H1 (cell line): ENCODE measurements around the gene CAMSAP1. TPM values are rescaled to one million over a fixed set of nuclear protein-coding genes. Genes with fewer than 3 reads are reported as not detected.

Experiments used
- CTCF ChIA-PET: fragments of 300-600 bp; sonication (Branson Sonifier 250); formaldehyde crosslinking; loops from one replicate; lab custom pipeline; 2021; ENCODE audit not compliant: partially characterized antibody; lab: Charles Lee
- POLR2A ChIA-PET: fragments of 300-600 bp; sonication (Branson Sonifier 250); formaldehyde crosslinking; loops from one replicate; lab custom pipeline; 2021; ENCODE audit warnings: inconsistent platforms; ENCODE audit not compliant: partially characterized antibody; lab: Charles Lee
- DNase-seq, 2 experiments: peaks; one replicate each; pipeline versions ENCODE4 v3.0.0 to v3.0.0-alpha.2; 2010 to 2022; ENCODE audit warnings: low spot score in 2 of 2, low read depth in 1 of 2, mixed read lengths in 1 of 2
- FAIRE-seq: peaks from 2 replicates; lab custom pipeline; 2011; peaks lifted over from hg19 to GRCh38; lab: Jason Lieb, UNC
- H2AFZ ChIP-seq: 2 replicates; pipeline ENCODE4 v1.8.1; 2012; ENCODE audit warnings: low read length, inconsistent platforms
- H2AK5ac ChIP-seq: 2 replicates; pipeline ENCODE4 v1.6.1; 2013; ENCODE audit warnings: low read depth, low read length
- H2BK120ac ChIP-seq: replicated peaks from 2 replicates; pipeline ENCODE3; 2013; ENCODE audit warnings: low read depth, low read length, inconsistent platforms
- H2BK12ac ChIP-seq: 2 replicates; pipeline ENCODE4 v1.6.1; 2013; ENCODE audit warnings: low read depth, low read length
- H2BK15ac ChIP-seq: 2 replicates; pipeline ENCODE4 v1.6.1; 2013; ENCODE audit warnings: low read length
- H2BK20ac ChIP-seq: 2 replicates; pipeline ENCODE4 v1.6.1; 2013; ENCODE audit warnings: low read length
- H2BK5ac ChIP-seq: 2 replicates; pipeline ENCODE4 v1.6.1; 2013; ENCODE audit warnings: low read depth, low read length
- H3K14ac ChIP-seq: 2 replicates; pipeline ENCODE4 v1.6.1; 2013; ENCODE audit warnings: inconsistent platforms; ENCODE audit not compliant: insufficient read length
- H3K18ac ChIP-seq: 2 replicates; pipeline ENCODE4 v1.6.1; 2013; ENCODE audit warnings: low read length; ENCODE audit errors: extremely low read depth
- H3K23ac ChIP-seq: 2 replicates; pipeline ENCODE4 v1.6.1; 2013; ENCODE audit warnings: inconsistent platforms; ENCODE audit not compliant: insufficient read length
- H3K23me2 ChIP-seq: 2 replicates; pipeline ENCODE4 v1.6.1; 2013; ENCODE audit warnings: low read depth, low read length
- H3K27ac ChIP-seq: 2 replicates; pipeline ENCODE4 v1.6.1; 2011; ENCODE audit warnings: low read depth, low read length, inconsistent platforms
- H3K27me3 ChIP-seq, 4 experiments: replicated peaks in 1 of 4; 1 replicate in 1 of 4; 2 replicates in 3 of 4; pipeline versions ENCODE4 v1.6.1 to v1.8.1; 2011 to 2013; ENCODE audit warnings: low read length in 3 of 4, mild to moderate bottlenecking in 3 of 4, inconsistent platforms in 2 of 4, mixed read lengths in 2 of 4, moderate library complexity in 1 of 4; ENCODE audit not compliant: control insufficient read depth in 3 of 4, insufficient read depth in 3 of 4; ENCODE audit errors: extremely low read depth in 1 of 4
- H3K36me3 ChIP-seq, 4 experiments: 2 replicates each; pipeline versions ENCODE4 v1.6.1 to v1.8.1; 2011 to 2013; ENCODE audit warnings: mild to moderate bottlenecking in 4 of 4, low read length in 3 of 4, moderate library complexity in 2 of 4, control low read depth in 1 of 4, inconsistent platforms in 1 of 4; ENCODE audit not compliant: insufficient read depth in 4 of 4, control insufficient read depth in 2 of 4
- H3K4ac ChIP-seq: replicated peaks from 2 replicates; pipeline ENCODE3; 2013; ENCODE audit warnings: low read length, low read depth, mixed read lengths, inconsistent platforms; ENCODE audit not compliant: insufficient read length
- H3K4me1 ChIP-seq, 4 experiments: replicated peaks in 1 of 4; 1 replicate in 1 of 4; 2 replicates in 3 of 4; pipeline versions ENCODE4 v1.6.1 to v1.8.1; 2011 to 2013; ENCODE audit warnings: low read length in 3 of 4, inconsistent platforms in 2 of 4, mixed read lengths in 1 of 4; ENCODE audit not compliant: insufficient read depth in 4 of 4, control insufficient read depth in 3 of 4
- H3K4me2 ChIP-seq, 2 experiments: 2 replicates each; pipeline versions ENCODE4 v1.6.1 to v1.8.1; 2011 to 2013; ENCODE audit warnings: low read depth in 2 of 2, low read length in 2 of 2, control low read depth in 1 of 2, inconsistent platforms in 1 of 2, mild to moderate bottlenecking in 1 of 2; ENCODE audit not compliant: insufficient read depth in 1 of 2
- H3K4me3 ChIP-seq, 4 experiments: fragments of 200-600, 300-600 bp in 1 of 4; sonication (generic), shearing (Covaris generic), sonication (Bioruptor Twin) in 1 of 4; 2 replicates each; pipeline versions ENCODE4 v1.5.1 to v1.8.1; 2011 to 2016; ENCODE audit warnings: low read length in 4 of 4, low read depth in 3 of 4, control low read depth in 2 of 4, inconsistent platforms in 2 of 4, mild to moderate bottlenecking in 2 of 4, mixed read lengths in 1 of 4, moderate library complexity in 1 of 4; ENCODE audit not compliant: insufficient read depth in 2 of 4; ENCODE audit errors: extremely low read depth in 1 of 4
- H3K56ac ChIP-seq: replicated peaks from 2 replicates; pipeline ENCODE3; 2013; ENCODE audit warnings: low read depth, mild to moderate bottlenecking, mixed read lengths, low read length, inconsistent platforms; ENCODE audit not compliant: insufficient read length
- H3K79me1 ChIP-seq: 2 replicates; pipeline ENCODE4 v1.6.1; 2013; ENCODE audit warnings: low read depth, low read length, control low read depth
- H3K79me2 ChIP-seq, 2 experiments: 2 replicates each; pipeline versions ENCODE4 v1.6.1 to v1.8.1; 2012 to 2013; ENCODE audit warnings: low read length in 2 of 2, mild to moderate bottlenecking in 2 of 2, inconsistent platforms in 1 of 2; ENCODE audit not compliant: insufficient read depth in 2 of 2, control insufficient read depth in 1 of 2
- H3K9ac ChIP-seq, 4 experiments: replicated peaks in 1 of 4; 1 replicate in 1 of 4; 2 replicates in 3 of 4; pipeline versions ENCODE4 v1.6.1 to v1.8.1; 2011 to 2013; ENCODE audit warnings: low read depth in 3 of 4, low read length in 3 of 4, control low read depth in 2 of 4, mild to moderate bottlenecking in 2 of 4, moderate library complexity in 2 of 4, inconsistent platforms in 1 of 4; ENCODE audit errors: extremely low read depth in 1 of 4
- H3K9me3 ChIP-seq, 2 experiments: 2 replicates each; pipeline versions ENCODE4 v1.6.1 to v1.8.1; 2012 to 2013; ENCODE audit warnings: mild to moderate bottlenecking in 2 of 2, moderate library complexity in 2 of 2, control low read depth in 1 of 2, inconsistent platforms in 1 of 2, low read depth in 1 of 2, low read length in 1 of 2, mixed read lengths in 1 of 2; ENCODE audit not compliant: insufficient read depth in 2 of 2
- H4K20me1 ChIP-seq, 2 experiments: replicated peaks in 1 of 2; 2 replicates each; pipeline versions ENCODE3 to v1.8.1; 2011 to 2013; ENCODE audit warnings: inconsistent platforms in 2 of 2, low read length in 2 of 2, mild to moderate bottlenecking in 1 of 2; ENCODE audit not compliant: insufficient read depth in 2 of 2, control insufficient read depth in 1 of 2
- H4K5ac ChIP-seq: 2 replicates; pipeline ENCODE4 v1.6.1; 2013; ENCODE audit warnings: low read length, low read depth, mixed read lengths, inconsistent platforms; ENCODE audit not compliant: insufficient read length
- H4K8ac ChIP-seq: 2 replicates; pipeline ENCODE4 v1.8.0; 2013; ENCODE audit warnings: mild to moderate bottlenecking, moderate library complexity, low read length, inconsistent platforms; ENCODE audit not compliant: insufficient read depth; ENCODE audit errors: extremely low read depth
- H4K91ac ChIP-seq: replicated peaks from 2 replicates; pipeline ENCODE3; 2013; ENCODE audit warnings: low read length, mixed read lengths, inconsistent platforms; ENCODE audit not compliant: insufficient read length
- BACH1 ChIP-seq: IDR thresholded peaks from 2 replicates; pipeline ENCODE4 v1.6.1; 2012; ENCODE audit warnings: low read length, improper control_type of control experiment
- POLR2AphosphoS5 ChIP-seq: IDR thresholded peaks from 2 replicates; pipeline ENCODE4 v1.6.1; 2011; ENCODE audit warnings: low read depth, low read length
- POU5F1 ChIP-seq: IDR thresholded peaks from 2 replicates; pipeline ENCODE4 v1.6.1; 2011; ENCODE audit warnings: low read depth, mild to moderate bottlenecking, low read length, moderate library complexity
- WGBS, 2 experiments: shearing (Covaris generic) in 1 of 2; methylation state at CpG; one replicate each; pipeline versions ENCODE4 v1.1.6 to v1.1.7; 2013 to 2015; ENCODE audit warnings: low lambda C conversion rate in 2 of 2, mixed read lengths in 2 of 2, inconsistent platforms in 1 of 2, low coverage in 1 of 2, missing lambda C conversion rate in 1 of 2; ENCODE audit not compliant: insufficient replicate concordance in 2 of 2, insufficient coverage in 1 of 2, insufficient read length in 1 of 2; ENCODE audit errors: extremely low coverage in 1 of 2, missing lambda C conversion rate in 1 of 2; 5-methylcytosine and 5-hydroxymethylcytosine counted together
- polyA plus RNA-seq, 7 experiments: library from polyadenylated mRNA; depleted of rRNA in 3 of 7; stranded (reverse) in 5 of 7; unstranded in 2 of 7; fragments of >200 nt in 5 of 7; fragments of 200-250 nt in 2 of 7; gene quantifications; 1 replicate in 5 of 7; 2 replicates in 1 of 7; 4 replicates in 1 of 7; pipeline versions ENCODE4 v1.2.1 to v1.2.3, GENCODE V29; 2011 to 2013; ENCODE audit warnings: missing spikeins in 2 of 7, mixed read lengths in 2 of 7
- total RNA-seq: library from RNA; stranded (reverse); fragmentation: NEBNext Ultra II Directional; extraction: Animal tissue kit (Norgen Biotek cat#: 25700); gene quantifications from 2 replicates; pipeline ENCODE4 v1.2.1, GENCODE V29; 2021

CAMSAP1 gene
- total and polyA plus RNA-seq, 2 of the 8 experiments (the other 6 are each of a cell fraction or from before 2014, with no cell fraction given) = 13.4 to 44.0 TPM

DNA sequence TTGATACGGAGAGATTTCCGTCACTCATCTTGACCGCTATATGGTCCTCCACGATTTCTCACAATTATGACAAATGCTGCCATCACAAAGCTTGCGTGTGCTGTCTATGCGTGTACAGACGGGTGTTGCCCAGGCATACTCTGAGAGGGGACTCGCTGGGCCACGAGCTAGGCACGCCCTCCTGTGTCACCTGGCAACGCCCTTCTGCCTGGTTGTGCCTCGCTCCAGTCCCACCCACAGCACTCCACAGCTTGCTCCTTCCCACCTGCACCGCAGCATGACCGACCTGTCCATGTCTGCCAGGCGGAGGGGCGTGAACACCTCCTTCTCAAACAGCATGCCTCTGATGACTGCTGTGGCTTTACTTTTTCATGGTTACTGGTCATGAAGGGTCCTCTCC lies 55.6 kb downstream of the CAMSAP1 start:
- Histone ChIP-seq H3K79me1 (peaks cover 10% of the 10 kb centered on the region; the same call in 1 of the 2 replicates), H4K20me1 (peaks cover 0 to 12% of the 10 kb centered on the region in 2 experiments)
- POLR2A ChIA-PET = interaction anchor here (0.8 to 0.9 kb wide), 2 partner anchors 13 to 54 kb away, joined by 3 read pairs; no protein-coding TSS in a partner anchor

More for the DNA sequence above, 55.6 kb downstream of the CAMSAP1 start:
- Histone ChIP-seq H2BK15ac (no peak overlapping the region), H2AFZ (no peak overlapping the region), H3K23me2 (no peaks in the 10 kb centered on the region), H2AK5ac (no peak overlapping the region; the same call in 1 of the 2 replicates), H3K9ac (no peak overlapping the region), H4K91ac (no peak overlapping the region), H3K9me3 (no peaks in the 10 kb centered on the region), H3K36me3 (peaks cover 0 to 31% (median 8%) of the 10 kb centered on the region in 4 experiments; a peak in 7 of 8 replicates), H3K27ac (no peak overlapping the region), H4K5ac (no peak overlapping the region), H3K18ac (no peak overlapping the region), H2BK120ac (no peak overlapping the region), H3K4ac (no peak overlapping the region), H3K14ac (no peak overlapping the region), H3K4me2 (no peak overlapping the region), H4K8ac (no peak overlapping the region), H3K4me3 (no peak overlapping the region), H3K56ac (no peak overlapping the region)
- no peak for FAIRE-seq
- CTCF ChIA-PET = interaction anchor here (0.7 to 1.3 kb wide), 2 partner anchors 12 to 13 kb away, joined by 3 to 5 read pairs; no protein-coding TSS in a partner anchor
- 90% methylated on average over 16 of the region's 16 CpGs; no CpG with 5 or more reads in 1 of the 2 experiments for WGBS, 2 experiments
- TF ChIP-seq POU5F1 (no peak), BACH1 (no peak), POLR2AphosphoS5 (peak; percentile 63; the same call in 1 of the 2 replicates)
- TF ChIP-seq, all 59 proteins: peak for 1
- Histone ChIP-seq H2BK12ac (no peak overlapping the region), H2BK5ac (peak overlapping the region; percentile 69), H3K4me1 (peaks cover 0 to 6% (median 3%) of the 10 kb centered on the region in 4 experiments; a peak in 5 of 7 replicates), H3K79me2 (peaks cover 4 to 49% of the 10 kb centered on the region in 2 experiments; a peak in 3 of 4 replicates), H3K27me3 (no peaks in the 10 kb centered on the region), H2BK20ac (no peak overlapping the region), H3K23ac (no peak overlapping the region)
- no peak for DNase-seq
